MM.1S (cell line): Measurements from ENCODE around the gene C8G.

Experiments
- DNase-seq: peaks from one replicate; pipeline ENCODE4 v3.0.0-alpha.2; 2015
- H2AFZ ChIP-seq: fragments of 300-600 bp; sonication (generic); 2 replicates; pipeline ENCODE4 v1.6.0; 2016; ENCODE audit warnings: antibody characterized with exemption, low read length
- H3F3A ChIP-seq: fragments of 300-600 bp; sonication (generic); 2 replicates; pipeline ENCODE4 v1.6.1; 2016; ENCODE audit warnings: mild to moderate bottlenecking, antibody characterized with exemption, low read length, moderate library complexity, mixed read lengths; ENCODE audit not compliant: insufficient read depth
- H3K27ac ChIP-seq: fragments of 300-600 bp; sonication (generic); 2 replicates; pipeline ENCODE4 v1.5.1; 2016; ENCODE audit warnings: mild to moderate bottlenecking, low read length
- H3K27me3 ChIP-seq: fragments of 300-600 bp; sonication (generic); replicated peaks from 2 replicates; pipeline ENCODE4 v1.6.0; 2016; ENCODE audit warnings: low read length; ENCODE audit not compliant: insufficient read depth
- H3K36me3 ChIP-seq: fragments of 300-600 bp; sonication (generic); replicated peaks from 2 replicates; pipeline ENCODE4 v1.6.1; 2016; ENCODE audit warnings: mild to moderate bottlenecking, low read length, mixed read lengths; ENCODE audit not compliant: insufficient read depth
- H3K4me1 ChIP-seq: fragments of 300-600 bp; sonication (generic); 2 replicates; pipeline ENCODE4 v1.6.1; 2016; ENCODE audit warnings: low read length, mixed read lengths
- H3K4me2 ChIP-seq: fragments of 300-600 bp; sonication (generic); 2 replicates; pipeline ENCODE4 v1.6.0; 2016; ENCODE audit warnings: low read depth, low read length
- H3K4me3 ChIP-seq: fragments of 300-600 bp; sonication (generic); 2 replicates; pipeline ENCODE4 v1.5.1; 2016; ENCODE audit warnings: low read length, mixed read lengths
- H3K79me2 ChIP-seq: fragments of 300-600 bp; sonication (generic); 2 replicates; pipeline ENCODE4 v1.6.1; 2016; ENCODE audit warnings: mixed run types, low read length, mixed read lengths
- H3K9ac ChIP-seq: fragments of 300-600 bp; sonication (generic); 2 replicates; pipeline ENCODE4 v1.6.1; 2016; ENCODE audit warnings: low read length, mixed read lengths
- H3K9me2 ChIP-seq: fragments of 300-600 bp; sonication (generic); replicated peaks from 2 replicates; pipeline ENCODE4 v1.6.1; 2016; ENCODE audit warnings: mild to moderate bottlenecking, low read length, mixed read lengths; ENCODE audit not compliant: insufficient read depth
- H3K9me3 ChIP-seq: fragments of 300-600 bp; sonication (generic); replicated peaks from 2 replicates; pipeline ENCODE4 v1.6.1; 2016; ENCODE audit warnings: mild to moderate bottlenecking, low read length, mixed read lengths; ENCODE audit not compliant: insufficient read depth
- H4K20me1 ChIP-seq: fragments of 300-600 bp; sonication (generic); 2 replicates; pipeline ENCODE4 v1.6.1; 2016; ENCODE audit warnings: mild to moderate bottlenecking, low read length, moderate library complexity, mixed read lengths; ENCODE audit not compliant: insufficient read depth
- CTCF ChIP-seq: fragments of 300-600 bp; sonication (generic); IDR thresholded peaks from 2 replicates; pipeline ENCODE4 v1.5.1; 2016; ENCODE audit warnings: antibody characterized with exemption, low read length, mixed read lengths
- EZH2 ChIP-seq: fragments of 300-600 bp; sonication (generic); optimal IDR thresholded peaks from 2 replicates; pipeline ENCODE3; 2017; ENCODE audit warnings: low read depth, mild to moderate bottlenecking, antibody characterized with exemption, low read length, mixed read lengths
- EZH2phosphoT487 ChIP-seq: fragments of 300-600 bp; sonication (generic); IDR thresholded peaks from 2 replicates; pipeline ENCODE4 v1.6.1; 2018; ENCODE audit warnings: antibody characterized with exemption, low read length

The C8G gene

DNA sequence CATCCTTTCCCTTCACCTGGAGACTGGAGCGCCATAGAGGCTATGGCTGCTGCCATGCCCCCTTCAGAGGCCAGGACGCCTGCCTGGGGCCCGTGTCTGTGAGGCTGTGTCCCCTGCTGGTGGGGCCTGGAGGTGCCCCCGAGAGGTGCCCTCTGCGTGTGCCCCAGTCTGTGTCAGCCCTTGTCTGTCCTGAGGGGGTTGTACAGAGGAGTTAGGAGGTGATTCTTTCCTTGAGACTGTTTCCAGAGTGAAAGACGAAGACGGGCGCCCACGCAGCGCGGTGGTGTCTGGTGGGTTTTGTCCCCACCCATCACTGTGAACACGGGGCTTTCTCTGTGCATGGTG lies 34.2 kb upstream of the C8G start:
- Histone ChIP-seq H3F3A (no peaks in the 10 kb centered on the region), H3K27me3 (no peaks in the 10 kb centered on the region), H2AFZ (no peak overlapping the region), H3K79me2 (peaks cover 63% of the 10 kb centered on the region), H3K9ac (no peak overlapping the region), H3K36me3 (peaks cover 6% of the 10 kb centered on the region; the same call in 1 of the 2 replicates), H3K4me3 (no peak overlapping the region), H3K4me1 (no peaks in the 10 kb centered on the region), H3K4me2 (no peak overlapping the region), H3K9me2 (no peaks in the 10 kb centered on the region), H3K9me3 (no peaks in the 10 kb centered on the region), H4K20me1 (no peaks in the 10 kb centered on the region), H3K27ac (no peak overlapping the region)
- no peak for DNase-seq
- TF ChIP-seq EZH2phosphoT487 (no peak), CTCF (0 out of 2 replicates have a peak, but pooled peaks have one; percentile 7), EZH2 (no peak)

DNA sequence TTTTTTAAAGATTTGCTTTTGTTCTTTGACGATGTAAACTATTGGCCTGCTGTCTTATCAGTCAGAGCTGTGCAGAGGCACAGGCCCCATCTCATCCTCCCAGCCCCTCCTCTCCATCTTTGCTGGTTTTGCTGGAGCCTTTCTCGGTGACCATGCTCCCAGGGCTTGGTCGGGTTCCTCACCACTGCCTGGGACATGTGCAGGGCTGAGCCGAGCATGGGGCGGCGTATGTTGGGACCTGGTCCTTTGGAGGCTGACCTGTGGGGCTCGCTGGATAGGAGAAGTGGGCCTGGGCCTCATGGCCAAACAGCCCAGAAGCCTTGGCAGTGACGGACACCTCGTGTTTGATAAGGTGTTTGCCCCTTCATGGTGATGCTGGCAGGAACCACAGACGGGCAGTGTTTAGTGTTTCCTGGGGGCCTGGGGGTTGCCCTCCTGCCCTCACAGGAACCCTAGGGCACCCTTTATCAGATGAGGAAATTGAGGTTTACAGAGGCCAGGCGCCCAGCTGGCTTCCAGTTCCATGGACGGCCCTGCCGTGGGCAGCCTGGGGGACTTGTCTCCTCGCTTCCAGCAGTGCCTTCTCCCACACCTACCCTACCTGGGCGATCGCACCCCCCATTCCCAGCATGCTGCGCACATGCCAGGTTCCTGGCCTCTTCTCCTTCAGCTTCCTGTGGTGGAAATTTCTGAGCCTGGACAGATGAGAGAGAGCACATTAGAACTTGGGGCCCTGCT lies 31.2 kb upstream of the C8G start:
- DNase-seq = no peak
- H3K27me3 ChIP-seq = no peaks in the 10 kb centered on the region
- H3F3A ChIP-seq = no peaks in the 10 kb centered on the region
- no peak for TF ChIP-seq EZH2
- no peak for TF ChIP-seq CTCF
- TF ChIP-seq EZH2phosphoT487 = no peak
- H3K4me1 ChIP-seq = no peaks in the 10 kb centered on the region
- peaks cover 63% of the 10 kb centered on the region for H3K79me2 ChIP-seq
- H2AFZ ChIP-seq = no peak overlapping the region
- no peak overlapping the region for H3K9ac ChIP-seq
- H3K9me2 ChIP-seq = no peaks in the 10 kb centered on the region
- no peak overlapping the region for H3K27ac ChIP-seq
- no peaks in the 10 kb centered on the region for H3K9me3 ChIP-seq
- no peak overlapping the region for H3K4me2 ChIP-seq
- H4K20me1 ChIP-seq = no peaks in the 10 kb centered on the region
- no peak overlapping the region for H3K4me3 ChIP-seq
- peaks cover 3% of the 10 kb centered on the region; the same call in 1 of the 2 replicates for H3K36me3 ChIP-seq

GRCh38 chr9:136915632-136916329 lies 29.3 kb upstream of the C8G start:
- Histone ChIP-seq H2AFZ (no peak overlapping the region), H3K36me3 (peaks cover 11% of the 10 kb centered on the region; the same call in 1 of the 2 replicates), H3K27me3 (no peaks in the 10 kb centered on the region), H3F3A (no peaks in the 10 kb centered on the region), H3K4me1 (no peaks in the 10 kb centered on the region), H3K79me2 (peaks cover 51% of the 10 kb centered on the region), H4K20me1 (no peaks in the 10 kb centered on the region), H3K27ac (no peak overlapping the region), H3K4me3 (no peak overlapping the region), H3K9me2 (no peaks in the 10 kb centered on the region), H3K4me2 (no peak overlapping the region), H3K9me3 (no peaks in the 10 kb centered on the region), H3K9ac (no peak overlapping the region)
- DNase-seq = no peak
- TF ChIP-seq EZH2phosphoT487 (no peak), CTCF (no peak), EZH2 (no peak)
